ENCODE measurements around the gene JADE2. TPM values are rescaled to one million over a fixed set of nuclear protein-coding genes. Genes with fewer than 3 reads are reported as not detected.

Gene JADE2
- polyA plus RNA-seq, 2 of the 4 experiments (the other 2 are of a cell fraction), result 24.0 to 27.1 TPM

DNA sequence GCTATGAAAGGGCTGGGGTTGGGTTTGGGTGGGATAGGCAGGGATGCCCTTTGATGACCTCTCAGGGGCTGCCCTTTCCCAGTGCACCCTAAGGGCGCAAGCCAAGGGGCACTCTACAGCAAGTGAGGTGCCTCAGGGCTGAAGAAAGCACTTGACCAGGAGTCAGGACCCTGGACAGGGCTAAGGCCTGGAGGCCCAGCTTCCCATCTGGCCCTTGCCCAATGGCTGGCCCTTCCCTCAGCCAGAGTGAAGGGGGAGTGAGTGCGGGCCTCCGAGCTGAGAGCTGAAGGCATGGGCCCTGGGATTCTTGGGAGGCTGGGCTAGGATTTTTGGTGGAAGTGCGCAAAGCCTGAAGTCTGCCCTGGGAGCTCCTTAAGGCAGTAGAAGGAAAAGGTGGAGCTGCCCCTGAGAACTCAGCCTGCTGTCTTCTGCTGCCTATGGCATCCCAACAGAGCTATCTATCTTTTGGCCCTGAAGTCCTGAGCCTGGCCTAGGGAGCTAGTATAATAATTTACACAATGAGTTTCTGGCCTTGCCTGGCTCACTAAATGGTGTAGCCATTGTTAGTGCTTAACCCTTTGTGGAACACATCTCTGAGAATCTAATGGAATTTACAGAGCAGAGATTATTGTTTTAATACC, 16.4 kb downstream of the JADE2 start:
- Histone ChIP-seq H3K9me3 (no peaks in the 10 kb centered on the region), H3K27ac (no peak overlapping the region), H3K4me1 (0 out of 3 replicates have a peak, but pooled peaks cover 2% of the 10 kb centered on the region), H3K4me2 (no peak overlapping the region), H3K4me3 (no peak overlapping the region)
- 100% methylated on average over 4 of the region's 4 CpGs for WGBS (ENCODE audit: missing lambda C conversion rate)
- ATAC-seq (peak; percentile 45 to 56; a peak in 4 of 6 replicates), DNase-seq (ENCODE audit: low read depth in 1 of 2, low spot score in 1 of 2) (no peak), FAIRE-seq (no peak)
- ChIA-PET CTCF (interaction anchor here (0.7 to 5.5 kb wide), 6 partner anchors 9 to 238 kb away, joined by 3 to 34 read pairs (median 8); no protein-coding TSS in a partner anchor), POLR2A (no interaction called here)
- TF ChIP-seq HOXA7 (CRISPR knock-in tag; IDR thresholded peaks at IDR 0.05) (no peak), POLR2A (IDR thresholded peaks at IDR 0.05; ENCODE audit: low read length) (no peak)
- TF ChIP-seq, protein P1, sequence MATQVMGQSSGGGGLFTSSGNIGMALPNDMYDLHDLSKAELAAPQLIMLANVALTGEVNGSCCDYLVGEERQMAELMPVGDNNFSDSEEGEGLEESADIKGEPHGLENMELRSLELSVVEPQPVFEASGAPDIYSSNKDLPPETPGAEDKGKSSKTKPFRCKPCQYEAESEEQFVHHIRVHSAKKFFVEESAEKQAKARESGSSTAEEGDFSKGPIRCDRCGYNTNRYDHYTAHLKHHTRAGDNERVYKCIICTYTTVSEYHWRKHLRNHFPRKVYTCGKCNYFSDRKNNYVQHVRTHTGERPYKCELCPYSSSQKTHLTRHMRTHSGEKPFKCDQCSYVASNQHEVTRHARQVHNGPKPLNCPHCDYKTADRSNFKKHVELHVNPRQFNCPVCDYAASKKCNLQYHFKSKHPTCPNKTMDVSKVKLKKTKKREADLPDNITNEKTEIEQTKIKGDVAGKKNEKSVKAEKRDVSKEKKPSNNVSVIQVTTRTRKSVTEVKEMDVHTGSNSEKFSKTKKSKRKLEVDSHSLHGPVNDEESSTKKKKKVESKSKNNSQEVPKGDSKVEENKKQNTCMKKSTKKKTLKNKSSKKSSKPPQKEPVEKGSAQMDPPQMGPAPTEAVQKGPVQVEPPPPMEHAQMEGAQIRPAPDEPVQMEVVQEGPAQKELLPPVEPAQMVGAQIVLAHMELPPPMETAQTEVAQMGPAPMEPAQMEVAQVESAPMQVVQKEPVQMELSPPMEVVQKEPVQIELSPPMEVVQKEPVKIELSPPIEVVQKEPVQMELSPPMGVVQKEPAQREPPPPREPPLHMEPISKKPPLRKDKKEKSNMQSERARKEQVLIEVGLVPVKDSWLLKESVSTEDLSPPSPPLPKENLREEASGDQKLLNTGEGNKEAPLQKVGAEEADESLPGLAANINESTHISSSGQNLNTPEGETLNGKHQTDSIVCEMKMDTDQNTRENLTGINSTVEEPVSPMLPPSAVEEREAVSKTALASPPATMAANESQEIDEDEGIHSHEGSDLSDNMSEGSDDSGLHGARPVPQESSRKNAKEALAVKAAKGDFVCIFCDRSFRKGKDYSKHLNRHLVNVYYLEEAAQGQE (IDR thresholded peaks at IDR 0.05), result peak; percentile 87

DNA sequence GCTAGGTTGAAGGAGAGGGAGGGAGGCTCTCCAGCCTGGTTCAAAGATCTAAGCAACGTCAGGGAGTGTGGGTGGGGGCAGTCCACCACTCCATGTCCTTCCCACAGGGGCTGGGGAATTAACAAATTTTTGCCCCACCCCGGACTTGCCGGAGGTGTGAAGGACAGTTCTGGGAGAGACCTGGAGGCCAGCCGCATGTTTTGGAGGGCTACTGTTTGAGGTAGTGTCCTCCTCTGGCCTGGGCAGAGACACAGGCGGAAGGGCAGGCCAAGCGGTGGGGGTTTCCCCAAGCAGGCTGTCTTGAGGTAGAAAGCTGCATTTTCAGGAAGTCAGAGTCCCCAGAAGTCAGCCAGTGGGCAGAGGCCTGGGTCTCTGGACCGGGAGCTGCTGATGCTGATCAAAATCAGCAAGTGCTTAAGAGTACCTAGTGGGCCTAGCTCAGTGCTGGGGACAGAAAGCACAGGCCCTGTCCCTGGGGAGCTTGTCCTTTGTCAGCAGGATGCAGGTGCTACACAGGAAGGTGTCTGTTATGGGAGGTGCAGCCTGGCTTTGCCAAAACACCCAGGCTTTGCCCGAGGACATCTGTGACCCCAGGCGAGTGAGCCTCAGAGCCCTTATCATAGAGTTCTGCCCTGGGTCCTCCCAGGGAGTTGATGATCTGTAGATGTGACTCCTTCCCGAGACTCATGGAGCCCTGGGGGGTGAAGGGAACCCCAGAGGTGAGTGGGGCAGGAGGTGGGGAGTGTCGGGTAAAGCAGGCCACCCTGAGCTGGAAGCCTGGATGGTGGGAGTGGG, 18.5 kb downstream of the JADE2 start:
- POLR2A ChIA-PET, result no interaction called here
- 87% methylated on average over 9 of the region's 11 CpGs for WGBS (ENCODE audit: missing lambda C conversion rate)
- no peak for DNase-seq (ENCODE audit: low read depth in 1 of 2, low spot score in 1 of 2)
- TF ChIP-seq RNF2 (IDR thresholded peaks at IDR 0.05; ENCODE audit: borderline replicate concordance, low read depth), result no peak
- no peak for TF ChIP-seq RAD21 (conservative IDR thresholded peaks at IDR 0.05 in 1 of 2, IDR thresholded peaks at IDR 0.05 in 1 of 2)
- no peak overlapping the region for H3K4me3 ChIP-seq
- no peak for FAIRE-seq
- no peak overlapping the region for H3K27ac ChIP-seq
- CTCF ChIA-PET, result interaction anchor here (1.1 to 5.5 kb wide), 8 partner anchors 9 to 254 kb away, joined by 3 to 34 read pairs (median 6); partner anchors contain the start of gene CDKN2AIPNL
- ATAC-seq, result no peak
- peaks cover 16% of the 10 kb centered on the region; the same call in 2 of the 3 replicates for H3K4me1 ChIP-seq
- no peaks in the 10 kb centered on the region for H3K9me3 ChIP-seq
- no peak overlapping the region for H3K4me2 ChIP-seq

DNA sequence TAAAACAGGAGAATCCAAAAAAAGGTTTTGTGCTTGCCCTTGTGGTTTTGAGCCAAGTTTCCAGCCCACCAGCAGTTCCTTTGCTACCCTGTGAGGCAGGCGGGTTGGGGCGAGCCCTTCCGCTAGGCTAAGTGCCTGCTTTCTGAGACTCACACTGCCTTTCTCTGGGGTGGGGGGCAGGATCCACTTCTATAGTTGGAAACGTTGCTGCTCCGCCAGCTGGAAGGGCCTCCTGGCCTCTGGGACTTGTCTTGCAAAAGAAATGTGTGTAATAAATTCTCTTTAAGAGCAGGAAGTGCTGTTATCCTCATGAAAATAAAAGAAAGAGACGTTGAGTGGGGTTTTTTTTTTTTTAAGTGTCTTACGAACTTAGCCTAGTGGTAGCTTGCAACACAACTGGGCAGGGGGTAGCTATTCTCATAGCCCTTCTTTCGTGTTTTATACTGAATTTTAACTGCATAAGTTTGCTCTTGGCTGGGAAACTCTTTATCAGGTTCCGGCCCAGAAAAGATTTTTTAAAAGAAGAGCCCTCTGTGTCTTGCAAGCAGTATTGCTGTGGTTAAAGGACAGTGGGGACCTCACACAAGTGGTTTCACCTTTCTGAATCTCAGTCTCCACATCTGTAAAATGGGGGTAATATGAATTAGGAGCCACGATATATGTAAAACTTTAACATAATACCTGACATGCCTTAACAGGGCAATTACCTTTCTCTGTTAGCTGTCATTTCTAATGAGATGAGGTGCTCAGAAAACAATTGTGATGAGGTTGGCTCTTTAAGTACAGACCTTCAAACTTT, 19.8 kb downstream of the JADE2 start:
- CTCF ChIA-PET, result interaction anchor here (0.6 to 5.5 kb wide), 13 partner anchors 10 to 524 kb away, joined by 3 to 34 read pairs (median 6); partner anchors contain the start of gene CDKN2AIPNL
- H3K27ac ChIP-seq, result no peak overlapping the region
- FAIRE-seq (no peak), ATAC-seq (no peak), DNase-seq (ENCODE audit: low read depth in 1 of 2, low spot score in 1 of 2) (no peak)
- H3K4me3 ChIP-seq, result no peak overlapping the region
- no peaks in the 10 kb centered on the region for H3K9me3 ChIP-seq
- 85% methylated on average over 10 of the region's 10 CpGs for WGBS (ENCODE audit: missing lambda C conversion rate)
- peaks cover 27% of the 10 kb centered on the region for H3K4me1 ChIP-seq
- POLR2A ChIA-PET, result no interaction called here
- no peak overlapping the region for H3K4me2 ChIP-seq
- TF ChIP-seq RCOR1 (IDR thresholded peaks at IDR 0.05; ENCODE audit: low read depth, low read length), result no peak
- no peak for TF ChIP-seq GATA3 (IDR thresholded peaks at IDR 0.05; ENCODE audit: borderline replicate concordance)
- TF ChIP-seq SREBF2 (IDR thresholded peaks at IDR 0.05), result no peak
- TF ChIP-seq BHLHE40 (IDR thresholded peaks at IDR 0.05; ENCODE audit: low read depth, low read length), result no peak
- TF ChIP-seq CBX2 (IDR thresholded peaks at IDR 0.05; ENCODE audit: borderline replicate concordance, low read depth), result no peak
- TF ChIP-seq HOXB13 (CRISPR knock-in tag; IDR thresholded peaks at IDR 0.05; ENCODE audit: low read depth), result no peak

DNA sequence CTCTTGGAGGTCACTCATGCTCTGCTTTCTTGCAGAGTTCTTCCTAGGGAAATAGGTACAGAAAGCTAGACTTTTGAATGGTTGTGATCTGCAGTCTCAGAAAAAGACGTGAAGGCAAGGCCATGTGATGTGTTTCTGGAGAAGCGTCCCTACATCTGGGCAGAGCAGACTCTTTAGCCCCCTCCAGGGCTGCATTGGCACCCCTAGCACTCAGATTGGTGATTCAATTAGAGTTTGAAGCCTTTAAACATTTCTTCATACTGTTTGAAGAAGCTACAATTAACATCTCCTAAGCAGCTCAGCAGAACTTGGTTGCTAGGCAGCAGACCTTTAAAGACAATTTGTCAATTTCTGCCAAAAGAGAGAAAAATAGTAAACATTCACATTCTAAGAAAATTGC, 21.6 kb downstream of the JADE2 start:
- ATAC-seq (no peak), FAIRE-seq (no peak), DNase-seq (ENCODE audit: low read depth in 1 of 2, low spot score in 1 of 2) (no peak)
- ChIA-PET CTCF (interaction anchor here (0.6 to 2.5 kb wide), 10 partner anchors 8 to 197 kb away, joined by 3 to 10 read pairs (median 4); no protein-coding TSS in a partner anchor), POLR2A (interaction anchor here (1.0 kb wide), 1 partner anchor 13 kb away, joined by 4 read pairs; no protein-coding TSS in a partner anchor)
- Histone ChIP-seq H3K27ac (no peak overlapping the region), H3K4me2 (no peak overlapping the region), H3K4me3 (no peak overlapping the region), H3K4me1 (peaks cover 45% of the 10 kb centered on the region), H3K9me3 (no peaks in the 10 kb centered on the region)
- 93% methylated on average over 2 of the region's 2 CpGs for WGBS (ENCODE audit: missing lambda C conversion rate)
- TF ChIP-seq ZFP36 (IDR thresholded peaks at IDR 0.05; ENCODE audit: borderline replicate concordance, partially characterized antibody), result no peak
- TF ChIP-seq, protein P2, sequence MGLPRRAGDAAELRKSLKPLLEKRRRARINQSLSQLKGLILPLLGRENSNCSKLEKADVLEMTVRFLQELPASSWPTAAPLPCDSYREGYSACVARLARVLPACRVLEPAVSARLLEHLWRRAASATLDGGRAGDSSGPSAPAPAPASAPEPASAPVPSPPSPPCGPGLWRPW (IDR thresholded peaks at IDR 0.05), result no peak
- TF ChIP-seq KDM1A (IDR thresholded peaks at IDR 0.05; ENCODE audit: low read depth), result no peak
- TF ChIP-seq, protein P3, sequence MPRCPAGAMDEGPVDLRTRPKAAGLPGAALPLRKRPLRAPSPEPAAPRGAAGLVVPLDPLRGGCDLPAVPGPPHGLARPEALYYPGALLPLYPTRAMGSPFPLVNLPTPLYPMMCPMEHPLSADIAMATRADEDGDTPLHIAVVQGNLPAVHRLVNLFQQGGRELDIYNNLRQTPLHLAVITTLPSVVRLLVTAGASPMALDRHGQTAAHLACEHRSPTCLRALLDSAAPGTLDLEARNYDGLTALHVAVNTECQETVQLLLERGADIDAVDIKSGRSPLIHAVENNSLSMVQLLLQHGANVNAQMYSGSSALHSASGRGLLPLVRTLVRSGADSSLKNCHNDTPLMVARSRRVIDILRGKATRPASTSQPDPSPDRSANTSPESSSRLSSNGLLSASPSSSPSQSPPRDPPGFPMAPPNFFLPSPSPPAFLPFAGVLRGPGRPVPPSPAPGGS (IDR thresholded peaks at IDR 0.05), result no peak
- TF ChIP-seq, protein P4, sequence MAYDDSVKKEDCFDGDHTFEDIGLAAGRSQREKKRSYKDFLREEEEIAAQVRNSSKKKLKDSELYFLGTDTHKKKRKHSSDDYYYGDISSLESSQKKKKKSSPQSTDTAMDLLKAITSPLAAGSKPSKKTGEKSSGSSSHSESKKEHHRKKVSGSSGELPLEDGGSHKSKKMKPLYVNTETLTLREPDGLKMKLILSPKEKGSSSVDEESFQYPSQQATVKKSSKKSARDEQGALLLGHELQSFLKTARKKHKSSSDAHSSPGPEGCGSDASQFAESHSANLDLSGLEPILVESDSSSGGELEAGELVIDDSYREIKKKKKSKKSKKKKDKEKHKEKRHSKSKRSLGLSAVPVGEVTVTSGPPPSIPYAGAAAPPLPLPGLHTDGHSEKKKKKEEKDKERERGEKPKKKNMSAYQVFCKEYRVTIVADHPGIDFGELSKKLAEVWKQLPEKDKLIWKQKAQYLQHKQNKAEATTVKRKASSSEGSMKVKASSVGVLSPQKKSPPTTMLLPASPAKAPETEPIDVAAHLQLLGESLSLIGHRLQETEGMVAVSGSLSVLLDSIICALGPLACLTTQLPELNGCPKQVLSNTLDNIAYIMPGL (CRISPR knock-in tag; IDR thresholded peaks at IDR 0.05; ENCODE audit: borderline replicate concordance), result no peak
- no peak for TF ChIP-seq ZC3H11A (IDR thresholded peaks at IDR 0.05)
- no peak for TF ChIP-seq HOXA7 (CRISPR knock-in tag; IDR thresholded peaks at IDR 0.05)

Data from A549 (cell line).